ENCODE results near the gene PRPSAP1. TPM values are rescaled to one million over a fixed set of nuclear protein-coding genes. Genes with fewer than 3 reads are reported as not detected.
A peak's percentile ranks its signal among the peaks of the same experiment; 100 is the strongest.

Gene PRPSAP1, protein sequence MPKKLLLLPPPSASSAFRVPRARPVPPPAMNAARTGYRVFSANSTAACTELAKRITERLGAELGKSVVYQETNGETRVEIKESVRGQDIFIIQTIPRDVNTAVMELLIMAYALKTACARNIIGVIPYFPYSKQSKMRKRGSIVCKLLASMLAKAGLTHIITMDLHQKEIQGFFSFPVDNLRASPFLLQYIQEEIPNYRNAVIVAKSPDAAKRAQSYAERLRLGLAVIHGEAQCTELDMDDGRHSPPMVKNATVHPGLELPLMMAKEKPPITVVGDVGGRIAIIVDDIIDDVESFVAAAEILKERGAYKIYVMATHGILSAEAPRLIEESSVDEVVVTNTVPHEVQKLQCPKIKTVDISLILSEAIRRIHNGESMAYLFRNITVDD
- 10 to 100 TPM; 10.8 to 12.1 TPM for total RNA-seq
- polyA plus RNA-seq (2013, experiment 1 of 2) = 35.9 TPM
- polyA plus RNA-seq (2013, experiment 2 of 2) = 40.1 TPM
- total RNA-seq = 3.5 to 58.0 (median 26.6) reads per million in 172 experiments

DNA sequence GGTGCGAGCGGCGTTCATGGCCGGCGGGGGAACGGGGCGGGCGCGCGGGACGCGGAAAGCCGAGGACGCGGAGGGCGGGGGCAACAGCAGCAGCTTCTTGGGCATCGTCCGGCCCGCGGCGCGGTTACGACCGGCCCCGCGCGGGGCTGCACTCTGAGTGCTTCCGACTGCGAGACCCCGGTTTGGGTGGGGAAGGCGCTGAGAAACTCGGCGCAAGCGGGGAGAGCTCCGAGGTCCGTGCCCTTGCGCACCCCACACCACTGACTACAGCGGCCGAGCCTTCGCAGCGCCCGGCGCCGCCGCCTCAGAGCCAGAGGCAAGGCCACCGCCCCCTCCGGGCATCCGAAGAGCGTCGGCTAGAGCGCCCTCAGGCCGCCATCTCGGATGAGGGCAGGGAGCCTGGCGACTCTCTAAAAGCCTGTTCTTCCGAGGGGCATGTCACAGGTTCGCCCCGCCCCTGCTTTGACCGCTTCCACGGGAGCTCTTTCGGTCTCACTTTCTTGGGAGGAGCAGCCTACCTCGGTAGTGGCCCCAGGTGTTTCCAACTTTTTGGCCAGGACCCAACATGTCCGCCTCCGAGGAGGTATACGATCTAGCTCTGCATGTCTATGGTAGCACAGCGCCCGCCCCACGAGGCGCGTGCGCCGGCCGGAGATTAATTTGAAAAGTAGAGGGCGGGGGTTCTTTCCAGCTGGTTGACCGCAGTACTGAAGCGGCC, at the start of gene PRPSAP1:
PRPSAP1 (minus strand) TSS at position 318 of the 718 bp plus-strand sequence; CDS start at position 105, 213 bp downstream.
- peak within 1 kb of the TSS; percentile 90 for H3K27ac Mint-ChIP-seq
- DNase-seq (peak; percentile 62 to 93 (median 74)), ATAC-seq (ENCODE audit: poor library complexity) (peak; percentile 95)
- peak within 1 kb of the TSS; percentile 98 for H3K4me3 Mint-ChIP-seq
- H3K36me3 ChIP-seq (ENCODE audit: insufficient read depth, low read length) = no peaks in the 10 kb centered on the region
- TF ChIP-seq, protein P1, sequence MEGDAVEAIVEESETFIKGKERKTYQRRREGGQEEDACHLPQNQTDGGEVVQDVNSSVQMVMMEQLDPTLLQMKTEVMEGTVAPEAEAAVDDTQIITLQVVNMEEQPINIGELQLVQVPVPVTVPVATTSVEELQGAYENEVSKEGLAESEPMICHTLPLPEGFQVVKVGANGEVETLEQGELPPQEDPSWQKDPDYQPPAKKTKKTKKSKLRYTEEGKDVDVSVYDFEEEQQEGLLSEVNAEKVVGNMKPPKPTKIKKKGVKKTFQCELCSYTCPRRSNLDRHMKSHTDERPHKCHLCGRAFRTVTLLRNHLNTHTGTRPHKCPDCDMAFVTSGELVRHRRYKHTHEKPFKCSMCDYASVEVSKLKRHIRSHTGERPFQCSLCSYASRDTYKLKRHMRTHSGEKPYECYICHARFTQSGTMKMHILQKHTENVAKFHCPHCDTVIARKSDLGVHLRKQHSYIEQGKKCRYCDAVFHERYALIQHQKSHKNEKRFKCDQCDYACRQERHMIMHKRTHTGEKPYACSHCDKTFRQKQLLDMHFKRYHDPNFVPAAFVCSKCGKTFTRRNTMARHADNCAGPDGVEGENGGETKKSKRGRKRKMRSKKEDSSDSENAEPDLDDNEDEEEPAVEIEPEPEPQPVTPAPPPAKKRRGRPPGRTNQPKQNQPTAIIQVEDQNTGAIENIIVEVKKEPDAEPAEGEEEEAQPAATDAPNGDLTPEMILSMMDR (IDR thresholded peaks at IDR 0.05) = peak; percentile 18
- peaks cover 21% of the 10 kb centered on the region for H3K4me1 ChIP-seq (ENCODE audit: insufficient read depth, low read length)
- intact Hi-C loops (cut with DNase I, micrococcal nuclease) = loop anchor here (1.0 to 5.0 kb wide), 5 partner anchors 31 to 281 kb away; partner anchors contain the start of genes EXOC7 (in 1 of the 2), SPHK1 (in 1 of the 2), SRP68 (in 1 of the 2) and UBE2O (in 1 of the 2)
- no peaks in the 10 kb centered on the region for H3K9me3 Mint-ChIP-seq
- peaks cover 11% of the 10 kb centered on the region for H3K36me3 Mint-ChIP-seq (ENCODE audit: low read depth)
- peaks cover 21% of the 10 kb centered on the region for H3K4me1 Mint-ChIP-seq (ENCODE audit: low read depth)
- H3K27me3 Mint-ChIP-seq = no peaks in the 10 kb centered on the region
- H3K9me3 ChIP-seq (ENCODE audit: control insufficient read depth in 1 of 2, insufficient read depth in 1 of 2, low read length in 2 of 2) = no peaks in the 10 kb centered on the region
- peak within 1 kb of the TSS; percentile 83 for H3K4me3 ChIP-seq (ENCODE audit: low read length)
- H3K27ac ChIP-seq (ENCODE audit: low read depth in 1 of 2, low read length in 2 of 2) = peak within 1 kb of the TSS; percentile 29 to 92
- CTCF ChIA-PET = interaction anchor here (1.2 to 2.7 kb wide), 4 partner anchors 32 to 232 kb away, joined by 3 to 12 read pairs (median 7); partner anchors contain the start of gene SPHK1
- POLR2A ChIA-PET = interaction anchor here (0.6 to 3.0 kb wide), 17 partner anchors 9 to 1092 kb away, joined by 3 to 37 read pairs (median 4); partner anchors contain the start of genes EXOC7, GALK1, GGA3 and MRPS7
- no peaks in the 10 kb centered on the region for H3K27me3 ChIP-seq (ENCODE audit: control insufficient read depth in 1 of 2, insufficient read depth in 2 of 2, low read length in 2 of 2)

DNA sequence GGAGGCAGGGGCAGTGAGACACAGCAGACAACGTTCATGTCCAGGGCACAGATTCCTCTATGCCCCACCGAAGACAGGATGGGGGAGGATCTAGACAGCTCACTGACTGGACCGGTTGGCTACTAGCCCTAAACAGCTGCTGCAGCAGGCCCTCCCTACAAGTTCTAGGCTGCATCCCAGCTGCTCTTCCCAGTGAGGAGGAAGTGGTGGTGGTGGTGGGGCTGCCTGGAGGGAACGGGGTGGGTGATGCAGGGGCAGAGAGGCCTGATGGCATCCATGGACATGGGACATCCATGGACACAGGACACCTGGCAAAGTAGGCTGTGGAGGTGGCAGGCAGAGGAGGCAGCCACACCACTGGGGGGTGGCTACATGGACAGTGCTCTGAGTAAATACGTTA, 49.0 kb upstream of the PRPSAP1 start:
- no peak overlapping the region for H3K27ac Mint-ChIP-seq
- POLR2A ChIA-PET = no interaction called here
- Histone ChIP-seq H3K4me1 (ENCODE audit: insufficient read depth, low read length) (no peaks in the 10 kb centered on the region), H3K36me3 (ENCODE audit: insufficient read depth, low read length) (peaks cover 78% of the 10 kb centered on the region), H3K9me3 (ENCODE audit: control insufficient read depth in 1 of 2, insufficient read depth in 1 of 2, low read length in 2 of 2) (no peaks in the 10 kb centered on the region), H3K27me3 (ENCODE audit: control insufficient read depth in 1 of 2, insufficient read depth in 2 of 2, low read length in 2 of 2) (no peaks in the 10 kb centered on the region), H3K27ac (ENCODE audit: low read depth in 1 of 2, low read length in 2 of 2) (no peak overlapping the region), H3K4me3 (ENCODE audit: low read length) (no peak overlapping the region)
- no peaks in the 10 kb centered on the region for H3K9me3 Mint-ChIP-seq
- peaks cover 79% of the 10 kb centered on the region for H3K36me3 Mint-ChIP-seq (ENCODE audit: low read depth)
- CTCF ChIA-PET = no interaction called here
- H3K4me3 Mint-ChIP-seq = no peak overlapping the region
- intact Hi-C loops (cut with DNase I, micrococcal nuclease) = no loop called here
- no peak for DNase-seq
- no peaks in the 10 kb centered on the region for H3K27me3 Mint-ChIP-seq
- H3K4me1 Mint-ChIP-seq (ENCODE audit: low read depth) = no peaks in the 10 kb centered on the region
- no peak for ATAC-seq (ENCODE audit: poor library complexity)
- TF ChIP-seq, protein P1 (IDR thresholded peaks at IDR 0.05) = no peak
